NCI-H1048 (cell line): ENCODE measurements around the gene NHLRC4.

Experiments
- DNase-seq: peaks from one replicate; lab custom pipeline; 2025; lab: John Stamatoyannopoulos, UW

NHLRC4 gene

GRCh38 chr16:553601-554296, 13.1 kb upstream of the NHLRC4 start:
- DNase-seq = no peak

GRCh38 chr16:554297-554621, 12.5 kb upstream of the NHLRC4 start:
- no peak for DNase-seq

GRCh38 chr16:554640-555365, 12.0 kb upstream of the NHLRC4 start:
- DNase-seq = no peak

GRCh38 chr16:555528-556473, 11.0 kb upstream of the NHLRC4 start:
- no peak for DNase-seq

GRCh38 chr16:556474-557173, 10.2 kb upstream of the NHLRC4 start:
- no peak for DNase-seq

GRCh38 chr16:557463-558297, 9.1 kb upstream of the NHLRC4 start:
- no peak for DNase-seq

GRCh38 chr16:558298-559020, 8.3 kb upstream of the NHLRC4 start:
- no peak for DNase-seq

GRCh38 chr16:559021-559380, 7.8 kb upstream of the NHLRC4 start:
- DNase-seq = no peak

- DNase-seq = no peak
These were observed 7.2 kb upstream of the NHLRC4 start for GRCh38 chr16:559411-560203.

GRCh38 chr16:560204-560700, 6.6 kb upstream of the NHLRC4 start, which contains the start of gene PRR35:
Gene PRR35 (plus strand): TSS chr16:560394. CDS start chr16:563295, 2,901 bp downstream.
- DNase-seq = no peak

GRCh38 chr16:560701-561412, 5.9 kb upstream of the NHLRC4 start:
- no peak for DNase-seq

GRCh38 chr16:561413-561794, 5.4 kb upstream of the NHLRC4 start:
- DNase-seq = no peak

GRCh38 chr16:561957-562938, 4.6 kb upstream of the NHLRC4 start:
- DNase-seq = no peak

GRCh38 chr16:563072-563644, 3.6 kb upstream of the NHLRC4 start:
- no peak for DNase-seq

- no peak for DNase-seq
These were observed 2.0 kb upstream of the NHLRC4 start for GRCh38 chr16:564690-565418.
